ENCODE measurements around the gene DNASE1L2. TPM values are rescaled to one million over a fixed set of nuclear protein-coding genes. Genes with fewer than 3 reads are reported as not detected.
A peak's percentile ranks its signal among the peaks of the same experiment; 100 is the strongest.
"Not testable (repeated sequence)": the region's sequence is repeated elsewhere in the genome, so short reads cannot be mapped to it uniquely, and the experiment has no call there.

DNASE1L2 gene
- total RNA-seq, 1 experiment from 2014 or later, result 1.5 TPM

DNA sequence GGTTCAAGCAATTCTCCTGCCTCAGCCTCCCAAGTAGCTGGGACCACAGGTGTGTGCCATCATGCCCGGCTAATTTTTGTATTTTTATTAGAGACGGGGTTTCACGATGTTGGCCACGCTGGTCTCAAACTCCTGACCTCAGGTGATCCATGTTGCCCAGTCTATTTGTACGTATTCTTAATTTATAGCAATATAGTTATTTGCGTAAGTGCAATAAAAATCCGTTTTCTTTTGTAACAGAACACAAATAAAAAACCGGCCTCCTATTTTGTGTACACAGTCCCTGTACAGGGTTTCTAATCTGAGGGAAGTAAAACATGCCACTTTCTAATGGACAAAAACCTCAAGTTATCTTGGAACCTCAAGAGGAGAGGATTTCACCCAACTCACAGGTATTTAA lies 24.0 kb downstream of the DNASE1L2 start:
- H3K4me3 Mint-ChIP-seq (ENCODE audit: unreplicated experiment), result no peak overlapping the region
- DNase-seq (ENCODE audit: unreplicated experiment), result no peak
- ChIA-PET CTCF (interaction anchor here (1.0 kb wide), 1 partner anchor 9 kb away, joined by 5 read pairs; the partner anchor contains the start of gene ECI1), POLR2A (interaction anchor here (1.2 to 2.8 kb wide), 3 partner anchors 9 to 105 kb away, joined by 3 to 18 read pairs (median 8); partner anchors contain the start of genes ECI1 and TRAF7)
- H3K9me3 Mint-ChIP-seq (ENCODE audit: unreplicated experiment), result no peaks in the 10 kb centered on the region
- H3K36me3 Mint-ChIP-seq (ENCODE audit: insufficient read depth, unreplicated experiment), result peaks cover 100% of the 10 kb centered on the region
- H3K4me1 Mint-ChIP-seq (ENCODE audit: insufficient read depth, unreplicated experiment), result peaks cover 8% of the 10 kb centered on the region
- BruUV-seq (replicated peaks), result no TSS peak
- H3K27ac Mint-ChIP-seq (ENCODE audit: low read depth, unreplicated experiment), result no peak overlapping the region
- H3K27me3 Mint-ChIP-seq (ENCODE audit: insufficient read depth, unreplicated experiment), result no peaks in the 10 kb centered on the region
- TF ChIP-seq, protein P1, sequence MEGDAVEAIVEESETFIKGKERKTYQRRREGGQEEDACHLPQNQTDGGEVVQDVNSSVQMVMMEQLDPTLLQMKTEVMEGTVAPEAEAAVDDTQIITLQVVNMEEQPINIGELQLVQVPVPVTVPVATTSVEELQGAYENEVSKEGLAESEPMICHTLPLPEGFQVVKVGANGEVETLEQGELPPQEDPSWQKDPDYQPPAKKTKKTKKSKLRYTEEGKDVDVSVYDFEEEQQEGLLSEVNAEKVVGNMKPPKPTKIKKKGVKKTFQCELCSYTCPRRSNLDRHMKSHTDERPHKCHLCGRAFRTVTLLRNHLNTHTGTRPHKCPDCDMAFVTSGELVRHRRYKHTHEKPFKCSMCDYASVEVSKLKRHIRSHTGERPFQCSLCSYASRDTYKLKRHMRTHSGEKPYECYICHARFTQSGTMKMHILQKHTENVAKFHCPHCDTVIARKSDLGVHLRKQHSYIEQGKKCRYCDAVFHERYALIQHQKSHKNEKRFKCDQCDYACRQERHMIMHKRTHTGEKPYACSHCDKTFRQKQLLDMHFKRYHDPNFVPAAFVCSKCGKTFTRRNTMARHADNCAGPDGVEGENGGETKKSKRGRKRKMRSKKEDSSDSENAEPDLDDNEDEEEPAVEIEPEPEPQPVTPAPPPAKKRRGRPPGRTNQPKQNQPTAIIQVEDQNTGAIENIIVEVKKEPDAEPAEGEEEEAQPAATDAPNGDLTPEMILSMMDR (IDR thresholded peaks at IDR 0.05; ENCODE audit: unreplicated experiment), result no peak
- intact Hi-C loops (cut with micrococcal nuclease), result no loop called here

DNA sequence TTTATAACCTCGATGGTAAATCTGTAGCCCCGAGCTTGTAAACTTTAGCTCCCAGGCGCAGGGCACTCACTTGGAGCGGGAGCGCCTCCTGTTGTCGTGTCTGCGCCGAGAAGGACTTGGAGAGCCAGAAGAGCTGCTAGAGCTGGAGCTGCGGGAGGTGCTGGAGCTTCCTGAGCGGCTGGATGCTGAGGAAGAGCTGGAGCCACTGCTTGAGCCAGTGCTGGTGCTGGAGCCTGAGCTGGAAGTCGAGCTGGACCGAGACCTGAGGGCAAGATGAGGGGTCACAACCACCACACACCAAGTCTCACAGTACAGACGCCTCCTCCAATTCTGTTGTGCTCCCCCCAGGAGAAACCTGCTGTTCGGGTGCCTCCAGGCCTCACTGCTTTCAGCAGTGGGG lies 26.8 kb downstream of the DNASE1L2 start:
- DNase-seq (ENCODE audit: unreplicated experiment); BruUV-seq (replicated peaks); H3K27me3 Mint-ChIP-seq (ENCODE audit: insufficient read depth, unreplicated experiment); H3K4me1 Mint-ChIP-seq (ENCODE audit: insufficient read depth, unreplicated experiment); H3K9me3 Mint-ChIP-seq (ENCODE audit: unreplicated experiment); intact Hi-C loops (cut with micrococcal nuclease); H3K4me3 Mint-ChIP-seq (ENCODE audit: unreplicated experiment); H3K27ac Mint-ChIP-seq (ENCODE audit: low read depth, unreplicated experiment): not testable (repeated sequence)
- peaks cover 78% of the 10 kb centered on the region for H3K36me3 Mint-ChIP-seq (ENCODE audit: insufficient read depth, unreplicated experiment)
- ChIA-PET CTCF (interaction anchor here (0.6 to 1.3 kb wide), 2 partner anchors 11 to 260 kb away, joined by 3 to 5 read pairs; no protein-coding TSS in a partner anchor), POLR2A (interaction anchor here (0.6 to 1.1 kb wide), 4 partner anchors 11 to 425 kb away, joined by 3 to 4 read pairs (median 4); partner anchors contain the start of gene ECI1)

DNA sequence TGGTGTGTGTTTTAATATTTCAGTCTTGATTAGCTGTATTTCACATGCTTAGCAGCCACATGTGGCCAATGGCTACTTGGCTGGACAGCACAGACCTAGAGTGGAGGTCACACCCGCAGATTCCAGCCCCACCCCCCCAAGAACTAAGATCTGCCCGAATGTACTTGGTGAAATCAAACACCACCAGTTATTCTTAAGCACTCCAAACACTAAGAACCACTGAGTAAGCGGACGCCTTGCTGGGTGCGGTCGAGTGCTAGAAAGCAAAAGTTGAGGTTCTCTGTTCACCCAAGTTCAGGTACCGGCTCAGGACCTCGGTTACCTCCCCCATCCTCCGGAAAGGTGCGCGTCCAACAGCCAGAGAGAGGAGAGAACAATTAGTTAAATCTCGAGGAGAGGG lies 30.6 kb downstream of the DNASE1L2 start:
- H3K36me3 Mint-ChIP-seq (ENCODE audit: insufficient read depth, unreplicated experiment), result peaks cover 42% of the 10 kb centered on the region
- CTCF ChIA-PET, result not testable (repeated sequence)

DNA sequence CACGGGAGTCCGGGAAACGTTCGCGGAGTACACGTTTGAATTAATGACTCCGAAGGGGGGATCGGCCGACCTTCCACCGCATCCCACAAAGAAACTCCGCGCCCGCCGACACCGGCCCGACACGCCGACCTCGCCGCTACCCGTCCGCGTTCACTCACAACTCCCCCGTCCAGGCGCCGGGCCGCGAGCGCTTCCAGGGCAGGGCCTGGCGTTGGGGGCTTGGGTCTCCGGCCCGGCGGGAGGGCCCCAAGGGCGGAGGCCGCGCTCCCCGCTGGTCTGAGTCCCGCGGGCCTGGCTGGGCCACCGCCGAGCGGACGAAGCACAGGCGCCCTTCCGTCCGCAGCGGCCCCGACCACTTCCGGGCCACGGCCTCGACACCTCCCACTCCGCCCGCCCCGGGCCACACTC lies 31.3 kb downstream of the DNASE1L2 start:
- Mint-ChIP-seq H3K27ac (ENCODE audit: low read depth, unreplicated experiment) (peak overlapping the region; percentile 99), H3K4me3 (ENCODE audit: unreplicated experiment) (peak overlapping the region; percentile 97), H3K4me1 (ENCODE audit: insufficient read depth, unreplicated experiment) (peaks cover 15% of the 10 kb centered on the region), H3K36me3 (ENCODE audit: insufficient read depth, unreplicated experiment) (peaks cover 36% of the 10 kb centered on the region)
- POLR2A ChIA-PET, result interaction anchor here (1.5 kb wide), 1 partner anchor 233 kb away, joined by 5 read pairs; no protein-coding TSS in a partner anchor
- CTCF ChIA-PET; H3K9me3 Mint-ChIP-seq (ENCODE audit: unreplicated experiment); BruUV-seq (replicated peaks); H3K27me3 Mint-ChIP-seq (ENCODE audit: insufficient read depth, unreplicated experiment); intact Hi-C loops (cut with micrococcal nuclease); DNase-seq (ENCODE audit: unreplicated experiment): not testable (repeated sequence)

More for the DNA sequence above, 30.6 kb downstream of the DNASE1L2 start:
- peak overlapping the region; percentile 97 for H3K4me3 Mint-ChIP-seq (ENCODE audit: unreplicated experiment)
- peaks cover 15% of the 10 kb centered on the region for H3K4me1 Mint-ChIP-seq (ENCODE audit: insufficient read depth, unreplicated experiment)
- H3K27ac Mint-ChIP-seq (ENCODE audit: low read depth, unreplicated experiment), result peak overlapping the region; percentile 99
- H3K27me3 Mint-ChIP-seq (ENCODE audit: insufficient read depth, unreplicated experiment); intact Hi-C loops (cut with micrococcal nuclease); BruUV-seq (replicated peaks); H3K9me3 Mint-ChIP-seq (ENCODE audit: unreplicated experiment): not testable (repeated sequence)
- peak; percentile 19 for DNase-seq (ENCODE audit: unreplicated experiment)
- POLR2A ChIA-PET, result interaction anchor here (0.6 to 1.9 kb wide), 8 partner anchors 9 to 266 kb away, joined by 3 to 28 read pairs (median 4); partner anchors contain the start of gene ECI1

DNA sequence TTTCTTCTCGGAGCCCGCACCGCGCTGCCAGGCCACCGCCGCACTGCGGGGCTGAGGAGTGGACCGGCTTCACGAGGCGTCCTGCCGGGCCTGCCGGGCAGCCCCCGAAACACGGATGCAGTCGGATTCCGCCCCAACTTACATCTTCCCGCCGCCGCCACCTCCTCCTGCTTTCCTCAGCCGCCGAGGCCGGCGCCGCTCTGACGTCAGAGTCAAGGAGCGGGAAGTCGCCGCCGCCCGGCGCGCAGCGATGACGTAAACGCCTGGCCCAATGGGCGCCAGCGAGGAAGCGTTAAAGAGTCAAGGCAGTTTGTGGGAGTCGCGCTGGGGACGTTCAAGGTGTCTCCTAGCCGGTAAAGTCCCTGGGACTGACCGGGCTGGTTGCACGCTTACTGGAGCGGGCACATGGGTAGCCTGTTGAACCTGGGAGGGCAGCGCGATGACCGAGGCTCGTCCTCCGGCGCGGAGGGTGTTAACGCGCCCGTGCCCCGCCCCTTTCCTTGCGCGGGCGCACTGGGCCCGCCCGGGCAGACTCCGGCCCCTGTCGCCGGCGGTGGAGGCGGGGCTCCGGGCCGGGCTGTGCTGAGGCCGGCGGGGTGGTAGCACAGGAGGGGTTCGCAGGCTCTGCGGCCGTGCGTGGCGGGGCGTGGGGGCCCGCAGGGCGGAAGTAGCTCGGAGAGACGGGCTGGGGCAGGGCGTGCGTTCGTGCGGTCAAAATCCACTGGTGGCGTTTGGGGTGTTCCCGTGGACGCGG lies 31.8 kb downstream of the DNASE1L2 start, which contains the start of gene RNPS1:
RNPS1 (minus strand) TSS at position 214 of the 754 bp plus-strand sequence. CDS start 3,483 bp downstream, outside the sequence.
- DNase-seq (ENCODE audit: unreplicated experiment), result peak; percentile 95
- Mint-ChIP-seq H3K27me3 (ENCODE audit: insufficient read depth, unreplicated experiment) (no peaks in the 10 kb centered on the region), H3K4me1 (ENCODE audit: insufficient read depth, unreplicated experiment) (peaks cover 15% of the 10 kb centered on the region), H3K36me3 (ENCODE audit: insufficient read depth, unreplicated experiment) (peaks cover 30% of the 10 kb centered on the region), H3K9me3 (ENCODE audit: unreplicated experiment) (no peaks in the 10 kb centered on the region), H3K4me3 (ENCODE audit: unreplicated experiment) (peak within 1 kb of the TSS; percentile 97), H3K27ac (ENCODE audit: low read depth, unreplicated experiment) (peak within 1 kb of the TSS; percentile 99)
- CTCF ChIA-PET, result interaction anchor here (0.7 kb wide), 1 partner anchor 79 kb away, joined by 3 read pairs; no protein-coding TSS in a partner anchor
- TF ChIP-seq, protein P1 (IDR thresholded peaks at IDR 0.05; ENCODE audit: unreplicated experiment), result no peak
- BruUV-seq (replicated peaks), result no TSS peak
- intact Hi-C loops (cut with micrococcal nuclease), result no loop called here
- POLR2A ChIA-PET, result interaction anchor here (0.7 to 3.6 kb wide), 18 partner anchors 9 to 1842 kb away, joined by 3 to 43 read pairs (median 5); partner anchors contain the start of genes CCNF, CEMP1, ECI1 and RAB11FIP3
